ENCODE measurements around the gene PLCH1. TPM values are rescaled to one million over a fixed set of nuclear protein-coding genes. Genes with fewer than 3 reads are reported as not detected.

The PLCH1 gene
- total and polyA plus RNA-seq, 9 of the 15 experiments (the other 6 are each of a cell fraction or from before 2014, with no cell fraction given): 0.17 to 0.62 (median 0.40) TPM

DNA sequence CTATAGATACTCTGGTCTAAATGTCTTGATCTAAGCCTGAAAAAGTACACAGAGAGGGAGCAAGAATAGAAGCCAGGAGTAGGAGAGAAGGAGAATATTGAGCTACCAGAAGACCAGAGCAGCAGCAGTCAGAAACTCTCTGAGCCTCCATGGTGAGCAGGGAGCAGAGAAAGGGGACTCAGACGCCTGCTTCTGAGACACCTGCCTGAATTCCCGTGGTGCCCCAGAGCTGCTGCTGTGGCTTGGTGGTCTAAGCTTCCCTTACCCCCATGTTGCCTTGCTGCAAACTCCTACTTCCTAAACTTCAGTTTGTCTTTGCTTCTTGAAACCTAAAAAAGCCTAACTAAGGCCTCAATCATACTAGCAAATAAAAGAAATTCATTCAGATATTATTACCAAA, 356.5 kb downstream of the PLCH1 start:
- H3K9me1 ChIP-seq (ENCODE audit: control insufficient read depth, insufficient read depth, low read length): no peaks in the 10 kb centered on the region
- no peak overlapping the region for H3K4me2 ChIP-seq (ENCODE audit: insufficient read depth, low read length)
- peaks cover 6 to 15% of the 10 kb centered on the region in 2 experiments for H3K27me3 ChIP-seq (ENCODE audit: control insufficient read depth in 2 of 2, insufficient read depth in 2 of 2, low read length in 2 of 2)
- no peaks in the 10 kb centered on the region for H4K20me1 ChIP-seq (replicated peaks; ENCODE audit: control insufficient read depth, insufficient read depth, low read length)
- no peak for ATAC-seq
- DNase-seq (ENCODE audit: extremely low read depth in 1 of 4, low spot score in 3 of 4): no peak
- ChIA-PET CTCF (ENCODE audit: low intra/inter-chr PET ratio) (no interaction called here), POLR2A (no interaction called here)
- BruUV-seq (replicated peaks): no TSS peak
- 0% methylated on average over 2 of the region's 2 CpGs for WGBS (ENCODE audit: insufficient coverage, low coverage, missing lambda C conversion rate)
- H3K4me1 ChIP-seq (replicated peaks in 1 of 2; ENCODE audit: control insufficient read depth in 2 of 2, insufficient read depth in 2 of 2, low read length in 2 of 2): no peaks in the 10 kb centered on the region
- in situ Hi-C loops (cut with MboI): no loop called here
- FAIRE-seq: no peak
- H3K79me2 ChIP-seq (ENCODE audit: control insufficient read depth, insufficient read depth, low read length): no peaks in the 10 kb centered on the region
- H2AFZ ChIP-seq (ENCODE audit: low read depth, low read length): no peak overlapping the region
- no peak overlapping the region for H3K9ac ChIP-seq (ENCODE audit: insufficient read depth in 1 of 2, low read depth in 2 of 2, low read length in 2 of 2)
- H3K36me3 ChIP-seq (ENCODE audit: control insufficient read depth, insufficient read depth, low read length): no peaks in the 10 kb centered on the region
- intact Hi-C loops (cut with micrococcal nuclease): loop anchor here (10.0 kb wide), 1 partner anchor 466 kb away; the partner anchor contains the start of gene SLC33A1
- no peak overlapping the region for H3K27ac ChIP-seq (ENCODE audit: extremely low read depth, low read depth, low read length)
- no peaks in the 10 kb centered on the region for H3K9me3 ChIP-seq (replicated peaks; ENCODE audit: control insufficient read depth, insufficient read depth, low read depth, low read length)
- no peak overlapping the region for H3K4me3 ChIP-seq
- TF ChIP-seq, protein P1, sequence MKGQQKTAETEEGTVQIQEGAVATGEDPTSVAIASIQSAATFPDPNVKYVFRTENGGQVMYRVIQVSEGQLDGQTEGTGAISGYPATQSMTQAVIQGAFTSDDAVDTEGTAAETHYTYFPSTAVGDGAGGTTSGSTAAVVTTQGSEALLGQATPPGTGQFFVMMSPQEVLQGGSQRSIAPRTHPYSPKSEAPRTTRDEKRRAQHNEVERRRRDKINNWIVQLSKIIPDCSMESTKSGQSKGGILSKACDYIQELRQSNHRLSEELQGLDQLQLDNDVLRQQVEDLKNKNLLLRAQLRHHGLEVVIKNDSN (CRISPR knock-in tag; IDR thresholded peaks at IDR 0.05): no peak
- no peak for TF ChIP-seq MAFG (tag; conservative IDR thresholded peaks at IDR 0.05)
- no peak for TF ChIP-seq FOXP1 (CRISPR knock-in tag; IDR thresholded peaks at IDR 0.05)
- TF ChIP-seq, protein P2, sequence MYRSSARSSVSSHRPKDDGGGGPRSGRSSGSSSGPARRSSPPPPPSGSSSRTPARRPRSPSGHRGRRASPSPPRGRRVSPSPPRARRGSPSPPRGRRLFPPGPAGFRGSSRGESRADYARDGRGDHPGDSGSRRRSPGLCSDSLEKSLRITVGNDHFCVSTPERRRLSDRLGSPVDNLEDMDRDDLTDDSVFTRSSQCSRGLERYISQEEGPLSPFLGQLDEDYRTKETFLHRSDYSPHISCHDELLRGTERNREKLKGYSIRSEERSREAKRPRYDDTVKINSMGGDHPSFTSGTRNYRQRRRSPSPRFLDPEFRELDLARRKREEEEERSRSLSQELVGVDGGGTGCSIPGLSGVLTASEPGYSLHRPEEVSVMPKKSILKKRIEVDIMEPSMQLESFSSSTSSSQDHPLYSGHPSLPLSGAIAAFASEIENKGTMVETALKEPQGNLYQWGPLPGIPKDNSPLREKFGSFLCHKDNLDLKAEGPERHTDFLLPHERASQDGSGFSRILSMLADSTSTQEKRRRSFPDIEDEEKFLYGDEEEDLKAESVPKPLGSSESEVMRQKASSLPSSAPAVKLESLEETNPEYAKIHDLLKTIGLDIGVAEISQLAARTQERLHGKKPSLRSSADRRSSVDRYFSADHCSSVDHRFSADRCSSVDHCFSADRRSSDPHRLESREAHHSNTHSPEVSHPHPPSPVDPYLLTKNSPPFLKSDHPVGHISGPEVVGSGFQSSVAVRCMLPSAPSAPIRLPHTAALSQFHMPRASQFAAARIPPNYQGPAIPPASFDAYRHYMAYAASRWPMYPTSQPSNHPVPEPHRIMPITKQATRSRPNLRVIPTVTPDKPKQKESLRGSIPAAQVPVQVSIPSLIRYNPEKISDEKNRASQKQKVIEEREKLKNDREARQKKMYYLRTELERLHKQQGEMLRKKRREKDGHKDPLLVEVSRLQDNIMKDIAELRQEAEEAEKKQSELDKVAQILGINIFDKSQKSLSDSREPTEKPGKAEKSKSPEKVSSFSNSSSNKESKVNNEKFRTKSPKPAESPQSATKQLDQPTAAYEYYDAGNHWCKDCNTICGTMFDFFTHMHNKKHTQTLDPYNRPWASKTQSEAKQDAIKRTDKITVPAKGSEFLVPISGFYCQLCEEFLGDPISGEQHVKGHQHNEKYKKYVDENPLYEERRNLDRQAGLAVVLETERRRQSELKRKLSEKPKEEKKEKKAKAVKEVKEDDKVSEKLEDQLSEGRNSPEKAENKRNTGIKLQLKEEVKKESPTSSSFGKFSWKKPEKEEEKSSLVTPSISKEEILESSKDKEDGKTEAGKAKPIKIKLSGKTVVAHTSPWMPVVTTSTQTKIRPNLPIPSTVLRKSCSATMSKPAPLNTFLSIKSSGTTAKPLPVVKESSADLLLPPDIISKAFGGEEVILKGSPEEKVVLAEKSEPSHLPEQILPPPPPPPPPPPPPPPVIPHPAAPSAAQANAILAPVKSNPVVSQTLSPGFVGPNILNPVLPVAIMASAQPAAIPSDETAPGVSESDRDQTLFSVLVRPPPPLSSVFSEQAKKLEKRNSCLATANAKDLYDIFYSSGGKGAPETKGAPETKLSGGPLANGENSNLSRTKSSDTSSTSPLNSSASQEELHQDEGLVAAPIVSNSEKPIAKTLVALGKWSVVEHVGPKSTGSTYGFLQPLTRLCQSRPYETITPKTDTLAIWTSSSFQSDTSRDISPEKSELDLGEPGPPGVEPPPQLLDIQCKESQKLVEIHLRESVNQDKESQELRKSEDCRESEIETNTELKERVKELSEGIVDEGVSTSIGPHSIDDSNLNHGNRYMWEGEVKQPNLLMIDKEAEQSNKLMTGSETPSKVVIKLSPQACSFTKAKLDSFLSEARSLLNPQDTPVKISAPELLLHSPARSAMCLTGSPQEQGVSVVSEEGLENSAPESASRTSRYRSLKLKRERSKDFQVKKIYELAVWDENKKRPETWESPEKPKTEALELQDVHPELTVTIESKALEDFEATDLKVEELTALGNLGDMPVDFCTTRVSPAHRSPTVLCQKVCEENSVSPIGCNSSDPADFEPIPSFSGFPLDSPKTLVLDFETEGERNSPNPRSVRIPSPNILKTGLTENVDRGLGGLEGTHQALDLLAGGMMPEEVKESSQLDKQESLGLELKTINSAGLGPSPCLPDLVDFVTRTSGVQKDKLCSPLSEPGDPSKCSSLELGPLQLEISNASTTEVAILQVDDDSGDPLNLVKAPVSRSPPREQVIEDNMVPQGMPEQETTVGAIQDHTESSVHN (IDR thresholded peaks at IDR 0.05; ENCODE audit: borderline replicate concordance in 1 of 2, low read depth in 1 of 2): no peak
- TF ChIP-seq TCFL5 (CRISPR knock-in tag; conservative IDR thresholded peaks at IDR 0.05): no peak
- no peak for TF ChIP-seq CC2D1A (IDR thresholded peaks at IDR 0.05)
- no peak for TF ChIP-seq POLR2A (conservative IDR thresholded peaks at IDR 0.05)

Measured in K562 (cell line).